ENCODE data around the gene WDR88. TPM values are rescaled to one million over a fixed set of nuclear protein-coding genes. Genes with fewer than 3 reads are reported as not detected.

The WDR88 gene
- total and polyA plus RNA-seq, 2 of the 8 experiments (the other 6 are each of a cell fraction or from before 2014, with no cell fraction given) = not detected

- Histone ChIP-seq H3K4me1 (replicated peaks in 1 of 4; ENCODE audit: control insufficient read depth in 3 of 4, insufficient read depth in 4 of 4, low read length in 3 of 4) (peaks cover 0 to 3% (median 0%) of the 10 kb centered on the region in 4 experiments; a peak in 1 of 7 replicates), H3K23ac (ENCODE audit: insufficient read length) (no peak overlapping the region), H2BK20ac (ENCODE audit: low read length) (no peak overlapping the region), H3K23me2 (ENCODE audit: low read depth, low read length) (no peaks in the 10 kb centered on the region), H3K56ac (replicated peaks; ENCODE audit: insufficient read length, low read depth, low read length) (no peak overlapping the region), H3K27ac (ENCODE audit: low read depth, low read length) (no peak overlapping the region), H3K18ac (ENCODE audit: extremely low read depth, low read length) (no peak overlapping the region), H2BK120ac (replicated peaks; ENCODE audit: low read depth, low read length) (no peak overlapping the region), H3K9ac (replicated peaks in 1 of 4; ENCODE audit: extremely low read depth in 1 of 4, low read depth in 3 of 4, low read length in 3 of 4) (no peak overlapping the region), H2AFZ (ENCODE audit: low read length) (no peak overlapping the region), H3K79me2 (ENCODE audit: control insufficient read depth in 1 of 2, insufficient read depth in 2 of 2, low read length in 2 of 2) (no peaks in the 10 kb centered on the region), H2BK15ac (ENCODE audit: low read length) (no peak overlapping the region), H3K14ac (ENCODE audit: insufficient read length) (no peak overlapping the region), H3K4me3 (ENCODE audit: extremely low read depth in 1 of 4, insufficient read depth in 2 of 4, low read depth in 3 of 4, low read length in 4 of 4) (no peak overlapping the region), H3K9me3 (ENCODE audit: insufficient read depth in 2 of 2, low read depth in 1 of 2, low read length in 1 of 2) (no peaks in the 10 kb centered on the region), H3K79me1 (ENCODE audit: low read depth, low read length) (no peaks in the 10 kb centered on the region), H2BK12ac (ENCODE audit: low read depth, low read length) (no peak overlapping the region), H4K20me1 (replicated peaks in 1 of 2; ENCODE audit: control insufficient read depth in 1 of 2, insufficient read depth in 2 of 2, low read length in 2 of 2) (no peaks in the 10 kb centered on the region), H2AK5ac (ENCODE audit: low read depth, low read length) (no peak overlapping the region), H4K8ac (ENCODE audit: extremely low read depth, insufficient read depth, low read length) (no peak overlapping the region; the same call in 1 of the 2 replicates), H2BK5ac (ENCODE audit: low read depth, low read length) (no peak overlapping the region), H3K27me3 (replicated peaks in 1 of 4; ENCODE audit: control insufficient read depth in 3 of 4, extremely low read depth in 1 of 4, insufficient read depth in 3 of 4, low read length in 3 of 4) (no peaks in the 10 kb centered on the region), H3K4ac (replicated peaks; ENCODE audit: insufficient read length, low read depth, low read length) (no peak overlapping the region), H4K91ac (replicated peaks; ENCODE audit: insufficient read length, low read length) (no peak overlapping the region), H4K5ac (ENCODE audit: insufficient read length, low read depth, low read length) (no peak overlapping the region), H3K4me2 (ENCODE audit: insufficient read depth in 1 of 2, low read depth in 2 of 2, low read length in 2 of 2) (no peak overlapping the region), H3K36me3 (ENCODE audit: control insufficient read depth in 2 of 4, insufficient read depth in 4 of 4, low read length in 3 of 4) (no peaks in the 10 kb centered on the region)
- DNase-seq (ENCODE audit: low read depth in 1 of 2, low spot score in 2 of 2) (peak in 1 of 2 experiments; percentile 53), FAIRE-seq (no peak)
- ChIA-PET CTCF (ENCODE audit: partially characterized antibody) (interaction anchor here (0.6 to 2.4 kb wide), 7 partner anchors 9 to 646 kb away, joined by 3 to 8 read pairs (median 3); no protein-coding TSS in a partner anchor), POLR2A (ENCODE audit: partially characterized antibody) (interaction anchor here (1.2 to 1.5 kb wide), 2 partner anchors 11 to 43 kb away, joined by 3 to 4 read pairs; no protein-coding TSS in a partner anchor)
- peak in 1 of 2 experiments; percentile 41; a peak in 2 of 4 replicates for TF ChIP-seq RAD21 (IDR thresholded peaks at IDR 0.05 in 1 of 2, conservative IDR thresholded peaks at IDR 0.05 in 1 of 2; ENCODE audit: low read depth in 2 of 2, low read length in 2 of 2)
- TF ChIP-seq SAP30 (IDR thresholded peaks at IDR 0.05; ENCODE audit: insufficient read depth, insufficient replicate concordance, low read length) = no peak
- peak; percentile 18 to 38 (median 24); a peak in 3 of 4 replicates for TF ChIP-seq CTCF (IDR thresholded peaks at IDR 0.05; ENCODE audit: control extremely low read depth in 1 of 3, insufficient read depth in 1 of 3, low read depth in 1 of 3, low read length in 3 of 3)
- WGBS, 2 experiments (ENCODE audit: extremely low coverage in 1 of 2, insufficient coverage in 1 of 2, insufficient read length in 1 of 2, insufficient replicate concordance in 2 of 2, low coverage in 1 of 2, low lambda C conversion rate in 2 of 2, missing lambda C conversion rate in 1 of 2) = 77% methylated on average over 13 of the region's 13 CpGs; no CpG with 5 or more reads in 1 of the 2 experiments
These were observed 1.6 kb downstream of the WDR88 start for GRCh38 chr19:33133438-33134031.

Data from H1 (cell line).